Measurements from ENCODE around the gene TOMT.

DNA sequence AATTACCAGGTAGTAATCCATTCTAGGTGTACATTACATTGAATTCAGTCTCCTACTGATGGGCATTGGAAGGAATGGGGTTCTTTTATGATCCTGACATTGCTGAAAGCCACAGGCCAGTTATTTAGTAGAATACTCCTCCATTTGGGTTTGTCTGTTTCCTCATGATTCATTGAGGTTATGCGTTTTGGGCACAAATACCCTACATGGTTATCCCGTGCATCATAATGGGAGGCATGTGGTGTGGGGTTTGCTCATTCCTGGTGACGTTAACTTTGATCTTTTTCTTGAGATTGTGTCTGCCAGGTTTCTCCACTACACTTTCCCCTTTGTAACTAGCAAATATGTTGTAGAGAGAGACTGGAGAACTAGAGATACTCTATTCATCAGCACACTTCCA is 35.3 kb downstream of the TOMT start:
- TF ChIP-seq, protein P1, sequence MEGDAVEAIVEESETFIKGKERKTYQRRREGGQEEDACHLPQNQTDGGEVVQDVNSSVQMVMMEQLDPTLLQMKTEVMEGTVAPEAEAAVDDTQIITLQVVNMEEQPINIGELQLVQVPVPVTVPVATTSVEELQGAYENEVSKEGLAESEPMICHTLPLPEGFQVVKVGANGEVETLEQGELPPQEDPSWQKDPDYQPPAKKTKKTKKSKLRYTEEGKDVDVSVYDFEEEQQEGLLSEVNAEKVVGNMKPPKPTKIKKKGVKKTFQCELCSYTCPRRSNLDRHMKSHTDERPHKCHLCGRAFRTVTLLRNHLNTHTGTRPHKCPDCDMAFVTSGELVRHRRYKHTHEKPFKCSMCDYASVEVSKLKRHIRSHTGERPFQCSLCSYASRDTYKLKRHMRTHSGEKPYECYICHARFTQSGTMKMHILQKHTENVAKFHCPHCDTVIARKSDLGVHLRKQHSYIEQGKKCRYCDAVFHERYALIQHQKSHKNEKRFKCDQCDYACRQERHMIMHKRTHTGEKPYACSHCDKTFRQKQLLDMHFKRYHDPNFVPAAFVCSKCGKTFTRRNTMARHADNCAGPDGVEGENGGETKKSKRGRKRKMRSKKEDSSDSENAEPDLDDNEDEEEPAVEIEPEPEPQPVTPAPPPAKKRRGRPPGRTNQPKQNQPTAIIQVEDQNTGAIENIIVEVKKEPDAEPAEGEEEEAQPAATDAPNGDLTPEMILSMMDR (IDR thresholded peaks at IDR 0.05) = no peak
- TF ChIP-seq EZH2 (IDR thresholded peaks at IDR 0.05; ENCODE audit: borderline replicate concordance, insufficient read depth, low read depth, low read length, poor library complexity, severe bottlenecking) = no peak
